Measurements from ENCODE around the gene RAD51B.

RAD51B gene

GRCh38 chr14:68665131-68665530 lies 845.6 kb downstream of the RAD51B start:
- no peak for DNase-seq (ENCODE audit: low spot score)

- peak; percentile 26 for DNase-seq (ENCODE audit: low spot score)
Observed at GRCh38 chr14:68665792-68666204, 846.2 kb downstream of the RAD51B start.

- no peak for DNase-seq (ENCODE audit: low spot score)
Observed at GRCh38 chr14:68666236-68666635, 846.7 kb downstream of the RAD51B start.

- no peak for DNase-seq (ENCODE audit: low spot score)
Observed at GRCh38 chr14:68666899-68667298, 847.3 kb downstream of the RAD51B start.

- no peak for DNase-seq (ENCODE audit: low spot score)
Observed at GRCh38 chr14:68667313-68667791, 847.8 kb downstream of the RAD51B start.

GRCh38 chr14:68668028-68668427 lies 848.4 kb downstream of the RAD51B start:
- no peak for DNase-seq (ENCODE audit: low spot score)

GRCh38 chr14:68668531-68668930 lies 849.0 kb downstream of the RAD51B start:
- no peak for DNase-seq (ENCODE audit: low spot score)

- no peak for DNase-seq (ENCODE audit: low spot score)
Observed at GRCh38 chr14:68669111-68669511, 849.5 kb downstream of the RAD51B start.

GRCh38 chr14:68669603-68670358 lies 850.2 kb downstream of the RAD51B start:
- DNase-seq (ENCODE audit: low spot score), result no peak

- no peak for DNase-seq (ENCODE audit: low spot score)
Observed at GRCh38 chr14:68670359-68670715, 850.8 kb downstream of the RAD51B start.

- no peak for DNase-seq (ENCODE audit: low spot score)
Observed at GRCh38 chr14:68671909-68672308, 852.3 kb downstream of the RAD51B start.

- DNase-seq (ENCODE audit: low spot score), result no peak
Observed at GRCh38 chr14:68672609-68673285, 853.2 kb downstream of the RAD51B start.

GRCh38 chr14:68673464-68673863 lies 853.9 kb downstream of the RAD51B start:
- no peak for DNase-seq (ENCODE audit: low spot score)

GRCh38 chr14:68674538-68675232 lies 855.1 kb downstream of the RAD51B start:
- no peak for DNase-seq (ENCODE audit: low spot score)

GRCh38 chr14:68675233-68675577 lies 855.6 kb downstream of the RAD51B start:
- DNase-seq (ENCODE audit: low spot score), result no peak

- DNase-seq (ENCODE audit: low spot score), result no peak
Observed at GRCh38 chr14:68676511-68676943, 856.9 kb downstream of the RAD51B start.

GRCh38 chr14:68677476-68677875 lies 857.9 kb downstream of the RAD51B start:
- DNase-seq (ENCODE audit: low spot score), result no peak

GRCh38 chr14:68677901-68678300 lies 858.3 kb downstream of the RAD51B start:
- DNase-seq (ENCODE audit: low spot score), result no peak

- DNase-seq (ENCODE audit: low spot score), result no peak
Observed at GRCh38 chr14:68678471-68678870, 858.9 kb downstream of the RAD51B start.

GRCh38 chr14:68679301-68679700 lies 859.7 kb downstream of the RAD51B start:
- DNase-seq (ENCODE audit: low spot score), result no peak

GRCh38 chr14:68679746-68680467 lies 860.3 kb downstream of the RAD51B start:
- DNase-seq (ENCODE audit: low spot score), result no peak

- DNase-seq (ENCODE audit: low spot score), result no peak
Observed at GRCh38 chr14:68680541-68681051, 861.0 kb downstream of the RAD51B start.

Measured in SK-N-DZ (cell line).